ENCODE results near the gene NSD2.

NSD2 gene

DNA sequence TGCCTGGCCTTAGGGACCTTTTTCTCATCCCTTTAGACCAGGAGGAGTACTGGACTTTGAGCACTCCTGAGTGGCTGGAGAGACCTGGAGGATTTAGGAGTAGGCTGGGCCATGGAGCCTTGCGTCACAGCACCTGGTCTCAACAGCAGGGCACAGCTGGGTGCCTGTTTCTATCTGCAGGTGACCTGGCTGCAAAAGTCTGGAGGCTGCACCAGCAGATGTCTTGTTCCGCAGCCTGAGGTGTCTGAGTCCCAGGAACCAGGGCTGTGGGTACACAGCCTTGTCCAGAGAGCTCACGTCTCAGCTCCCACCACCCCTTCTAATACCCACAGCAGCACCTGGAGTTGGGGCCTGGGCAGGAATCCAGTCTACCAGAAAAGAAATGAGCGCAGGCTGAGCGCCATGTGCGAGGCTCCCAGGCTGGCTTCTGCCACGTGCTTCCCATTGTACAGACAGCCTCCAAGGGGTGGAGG is 5.0 kb upstream of the NSD2 start:
- peak; percentile 42 to 80 for DNase-seq

DNA sequence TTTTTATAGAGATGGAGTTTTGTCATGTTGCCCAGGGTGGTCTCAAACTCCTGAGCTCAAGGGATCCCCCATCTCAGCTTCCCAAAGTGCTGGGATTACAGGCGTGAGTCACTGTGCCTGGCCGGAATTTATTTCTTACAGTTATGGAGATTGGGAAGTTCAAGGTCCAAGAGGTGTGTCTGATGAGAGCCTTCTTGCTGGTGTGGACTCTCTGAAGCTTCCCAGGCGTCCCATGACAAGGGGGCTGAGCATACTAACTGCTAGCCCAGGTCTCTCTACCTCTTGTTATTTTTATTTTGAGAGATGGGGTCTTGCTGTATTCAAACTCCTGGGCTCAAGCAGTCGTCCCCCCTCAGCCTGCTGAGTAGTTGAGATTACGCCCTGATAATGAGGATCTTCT is 2.9 kb upstream of the NSD2 start:
- no peak for DNase-seq

DNA sequence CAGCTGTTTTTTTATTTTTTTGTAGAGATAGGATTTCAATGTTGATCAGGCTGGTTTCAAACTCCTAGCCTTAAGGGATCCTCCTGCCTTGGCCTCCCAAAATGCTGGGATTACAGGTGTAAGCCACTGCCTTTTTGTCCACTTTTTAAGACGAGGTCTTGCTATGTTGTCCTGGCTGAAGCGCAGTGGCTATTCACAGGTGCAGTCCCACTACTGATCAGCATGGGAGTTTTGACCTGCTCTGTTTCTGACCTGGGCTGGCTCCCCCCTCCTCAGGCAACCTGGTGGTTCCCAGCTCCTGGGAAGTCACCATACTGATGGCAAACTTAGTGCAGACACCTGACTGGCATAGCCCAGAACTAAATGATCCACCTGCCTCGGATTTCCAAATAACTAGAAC is 2.3 kb upstream of the NSD2 start:
- DNase-seq, result no peak

DNA sequence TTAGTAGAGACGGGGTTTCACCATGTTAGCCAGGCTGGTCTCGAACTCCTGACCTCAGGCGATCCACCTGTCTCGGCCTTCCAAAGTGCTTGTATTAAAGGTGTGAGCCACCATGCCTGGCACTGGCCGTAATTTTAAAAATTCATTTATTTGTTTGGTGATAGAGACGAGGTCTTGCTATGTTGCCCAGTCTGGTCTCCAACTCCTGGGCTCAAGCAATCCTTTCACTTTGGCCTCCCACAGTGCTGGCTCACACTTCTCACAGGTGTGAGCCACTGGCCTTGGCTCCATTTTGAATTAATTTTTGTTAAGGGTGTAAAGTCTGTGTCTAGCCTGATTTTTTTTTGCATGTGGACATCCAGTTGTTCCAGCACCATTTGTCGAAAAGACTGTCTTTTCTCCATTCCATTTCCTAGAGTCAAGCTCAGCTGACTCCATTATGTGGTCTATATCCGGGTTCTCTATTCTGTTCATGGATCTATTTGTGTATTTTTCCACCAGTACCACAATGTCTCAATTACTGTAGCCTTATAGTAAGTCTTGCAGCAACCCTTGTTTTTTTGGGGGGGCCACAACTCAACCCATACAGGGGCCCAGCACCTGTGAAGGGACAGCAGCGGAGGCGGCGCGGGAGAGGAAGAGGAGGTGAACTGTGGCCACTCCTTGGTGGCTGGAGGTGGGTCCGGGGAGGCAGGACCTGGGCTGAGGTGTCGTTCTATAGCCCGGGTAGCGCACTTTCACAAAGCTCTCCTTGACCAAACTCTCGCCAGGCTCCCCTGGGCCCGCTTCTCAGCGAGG is 1.5 kb upstream of the NSD2 start:
- no peak for DNase-seq

DNA sequence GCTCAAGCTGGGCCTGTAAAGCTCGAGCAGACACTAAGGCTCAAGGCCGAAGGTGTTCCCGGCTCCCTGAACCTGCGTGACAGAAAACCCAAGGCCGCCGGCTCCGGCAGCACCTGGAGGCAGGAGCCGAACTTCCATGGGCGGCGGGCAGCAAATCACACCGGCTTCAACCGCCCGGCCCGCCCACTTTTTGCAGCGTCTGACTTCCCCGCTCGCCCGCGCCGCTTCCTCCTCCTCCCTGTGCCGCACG is 940 bp upstream of the NSD2 start:
- peak; percentile 89 to 90 for DNase-seq

DNA sequence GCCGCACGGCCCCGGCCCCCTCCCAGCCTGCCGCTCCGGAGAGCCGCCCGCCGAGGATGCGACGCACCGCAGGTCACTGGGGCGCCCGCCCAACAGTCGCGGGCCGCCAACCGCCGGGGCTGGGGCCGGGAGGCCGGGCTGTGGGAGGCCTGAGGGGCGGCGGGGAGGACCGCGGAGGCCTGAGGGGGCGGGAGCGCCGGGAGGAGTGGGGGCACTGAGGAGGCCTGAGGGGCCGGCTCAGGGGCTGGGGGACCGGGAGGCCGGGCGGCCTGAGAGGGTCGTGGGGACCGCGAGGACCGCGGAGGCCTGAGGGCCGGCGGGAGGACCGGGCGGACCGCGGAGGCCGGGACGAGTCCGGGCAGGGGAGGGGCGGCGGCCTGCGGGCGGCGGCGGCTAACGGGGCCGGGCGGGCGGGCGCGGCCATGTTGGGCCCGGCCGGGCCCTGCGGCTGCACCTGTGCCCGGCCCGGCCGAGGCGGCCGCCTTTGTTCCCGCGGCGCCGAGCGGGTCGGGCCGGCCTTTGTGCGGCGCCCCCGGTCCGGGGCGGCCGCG is 353 bp downstream of the NSD2 start:
- DNase-seq, result peak in 1 of 2 experiments; percentile 51

DNA sequence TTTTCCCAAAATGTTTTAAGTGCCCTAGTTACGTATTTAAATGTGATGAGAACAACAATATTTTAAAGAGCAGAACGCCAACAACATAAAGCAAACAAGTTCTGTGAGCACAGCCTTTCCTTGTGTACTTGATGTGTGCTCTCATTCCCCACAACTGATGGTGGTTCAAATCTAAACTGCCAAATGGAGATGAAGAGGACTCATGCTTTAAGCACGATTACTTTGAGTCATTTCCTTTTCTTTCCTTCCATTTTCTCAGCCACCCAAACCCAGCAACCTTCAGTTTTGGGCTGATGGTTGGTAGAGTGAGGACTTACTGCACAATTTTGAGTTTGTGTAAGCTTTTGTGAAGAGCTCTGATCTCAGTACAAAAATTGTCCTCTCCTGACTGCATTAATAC is 1.7 kb downstream of the NSD2 start:
- DNase-seq, result no peak

DNA sequence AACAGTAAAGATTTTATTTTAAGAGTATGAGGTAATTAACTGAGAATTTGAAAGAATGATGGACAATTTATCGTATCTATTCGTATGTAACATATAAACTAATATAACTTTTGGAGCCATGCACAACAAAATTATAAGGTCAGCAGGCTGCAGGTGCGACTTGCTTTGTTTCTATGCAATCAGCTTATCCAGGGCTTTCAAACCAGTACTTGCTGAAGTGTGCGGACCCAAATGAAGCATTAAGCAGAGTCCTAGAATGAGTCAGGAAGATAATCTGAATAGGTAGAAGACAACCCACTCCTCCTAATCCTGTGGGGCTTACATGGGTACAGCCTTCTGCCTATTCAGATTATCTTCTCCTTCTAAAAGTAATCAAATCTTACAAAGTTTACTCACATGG is 2.1 kb downstream of the NSD2 start:
- no peak for DNase-seq

DNA sequence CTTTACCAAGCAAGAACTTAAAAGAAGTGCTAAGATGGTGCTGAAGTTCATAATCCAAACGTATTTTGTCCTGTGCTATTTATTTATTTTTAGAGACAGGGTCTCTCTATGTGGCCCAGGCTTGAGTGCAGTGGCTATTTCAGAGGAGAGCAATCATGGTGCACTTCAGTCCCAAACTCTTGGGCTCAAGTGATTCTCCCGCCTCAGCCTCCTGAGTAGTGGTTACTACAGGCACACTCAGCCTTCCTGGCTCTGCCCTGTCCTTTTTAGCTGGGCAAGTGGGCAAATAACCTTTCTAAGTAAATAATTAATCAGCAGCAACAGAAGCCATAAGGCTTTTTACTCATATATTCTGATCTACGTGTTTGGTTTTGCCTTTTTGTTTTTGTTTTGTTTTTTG is 2.6 kb downstream of the NSD2 start:
- DNase-seq, result no peak

DNA sequence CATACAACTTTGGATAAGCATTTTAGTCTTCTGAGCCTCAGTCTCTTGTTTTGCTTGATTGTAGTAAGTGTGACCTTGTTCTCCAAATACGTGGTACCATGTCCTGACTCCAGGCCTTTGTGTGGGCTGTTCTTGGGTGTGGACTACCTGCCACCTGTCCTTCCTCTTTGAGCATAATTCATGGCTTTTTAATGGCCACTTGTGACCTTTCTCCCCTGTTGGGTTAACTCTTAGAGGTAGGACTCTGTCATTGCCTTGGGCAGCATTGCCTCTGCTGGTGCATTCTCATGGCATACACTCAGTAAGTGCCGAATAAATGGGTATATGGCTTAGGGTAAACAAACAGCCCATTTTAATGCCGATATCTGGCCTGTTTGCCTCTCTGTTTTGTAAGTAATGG is 3.0 kb downstream of the NSD2 start:
- DNase-seq, result no peak

DNA sequence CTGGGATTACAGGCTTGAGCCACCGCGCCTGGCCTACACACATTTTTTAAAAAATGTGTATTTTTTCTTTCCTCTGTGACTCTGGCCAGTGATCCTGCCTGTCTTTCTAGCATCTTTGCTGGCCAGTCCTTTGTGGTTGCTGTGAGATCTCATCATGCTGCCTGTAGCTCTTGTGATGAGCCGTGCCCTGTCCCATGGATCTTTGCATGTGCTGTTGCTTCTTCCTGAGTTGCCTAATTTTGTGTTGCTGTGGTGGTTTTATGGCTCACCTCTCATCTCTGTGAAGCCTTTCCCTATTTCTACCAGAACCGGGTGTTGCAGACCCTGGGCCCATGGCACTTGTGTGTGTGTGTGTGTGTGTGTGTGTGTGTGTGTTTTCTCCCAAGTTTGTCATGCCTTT is 8.3 kb downstream of the NSD2 start:
- DNase-seq, result no peak

DNA sequence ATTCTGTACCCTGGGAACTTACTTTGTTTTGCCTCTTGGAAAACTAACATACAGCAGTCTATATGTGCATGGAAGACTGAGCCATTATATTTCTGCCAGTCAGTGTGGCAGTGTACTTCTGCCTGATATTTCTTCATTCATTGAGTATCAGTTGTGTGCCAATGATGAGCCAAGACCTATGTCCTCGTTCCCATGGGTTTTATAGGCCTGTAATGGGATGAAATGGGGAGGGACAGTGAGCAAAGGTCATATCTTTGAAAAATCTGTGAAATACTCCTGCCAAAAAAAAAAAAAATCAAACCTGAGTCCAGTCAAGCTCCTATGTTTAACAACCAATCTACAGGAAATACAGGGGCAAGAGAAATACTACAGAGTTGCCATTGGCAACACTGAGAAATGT is 9.1 kb downstream of the NSD2 start:
- DNase-seq, result no peak

DNA sequence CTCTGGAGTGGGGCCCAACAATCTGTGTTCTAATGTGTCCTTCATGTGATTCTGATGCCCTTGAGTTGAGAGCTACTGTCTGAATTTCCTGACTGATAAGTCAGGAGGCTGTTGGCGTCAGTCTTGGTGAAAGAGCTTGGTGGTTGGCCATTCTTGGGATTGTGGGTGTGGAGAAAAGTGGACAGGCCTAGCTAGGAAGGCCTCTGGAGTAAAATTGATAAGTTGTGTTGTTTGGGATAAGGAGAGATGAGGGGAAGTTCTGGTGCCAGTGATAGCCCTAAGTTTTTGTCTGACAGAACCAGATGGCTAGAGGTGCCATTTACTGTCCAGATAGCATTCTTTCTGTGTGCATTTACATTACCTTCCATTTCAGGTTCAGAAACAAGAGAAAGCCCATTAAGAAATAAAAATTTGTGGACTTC is 11.7 kb downstream of the NSD2 start:
- DNase-seq, result no peak

DNA sequence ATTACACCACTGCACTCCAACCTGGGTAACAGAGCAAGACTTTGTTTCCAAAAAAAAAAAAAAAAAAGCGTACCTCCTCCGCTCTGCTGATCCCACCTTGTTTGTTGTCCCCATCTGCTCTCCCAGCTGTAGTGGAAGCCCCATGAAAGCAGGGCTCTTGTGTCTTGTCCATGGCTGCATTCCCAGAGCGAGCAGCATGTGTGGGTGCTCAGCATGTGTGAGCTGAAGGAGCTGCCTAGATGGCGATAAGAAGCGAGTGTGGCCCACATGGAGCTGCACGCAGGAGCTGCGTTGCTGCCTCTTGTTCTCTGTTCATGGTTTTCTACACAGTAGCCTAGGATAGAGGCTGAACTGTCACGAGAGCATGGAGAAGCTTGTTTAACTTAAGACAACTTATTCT is 12.4 kb downstream of the NSD2 start:
- DNase-seq, result no peak

DNA sequence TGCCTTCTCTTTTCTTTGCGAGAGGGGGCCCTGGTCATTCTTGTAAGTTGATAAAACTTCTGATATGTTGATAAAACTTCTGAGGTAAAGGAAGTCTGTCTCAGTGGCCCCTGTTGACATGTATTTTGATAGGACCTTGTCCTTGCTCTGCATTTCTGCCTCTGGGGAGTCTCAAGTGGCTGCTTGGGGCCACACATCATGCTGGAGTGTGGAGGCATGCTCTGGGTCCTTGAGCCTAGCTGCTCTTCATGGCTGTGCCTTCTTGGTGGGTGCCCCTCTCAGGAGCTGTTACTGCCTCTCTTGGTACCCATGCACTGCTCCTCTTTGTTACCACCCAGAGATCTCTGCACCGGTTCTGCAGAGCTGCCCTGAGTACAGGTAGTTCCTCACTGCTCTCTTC is 14.2 kb downstream of the NSD2 start:
- DNase-seq, result no peak

DNA sequence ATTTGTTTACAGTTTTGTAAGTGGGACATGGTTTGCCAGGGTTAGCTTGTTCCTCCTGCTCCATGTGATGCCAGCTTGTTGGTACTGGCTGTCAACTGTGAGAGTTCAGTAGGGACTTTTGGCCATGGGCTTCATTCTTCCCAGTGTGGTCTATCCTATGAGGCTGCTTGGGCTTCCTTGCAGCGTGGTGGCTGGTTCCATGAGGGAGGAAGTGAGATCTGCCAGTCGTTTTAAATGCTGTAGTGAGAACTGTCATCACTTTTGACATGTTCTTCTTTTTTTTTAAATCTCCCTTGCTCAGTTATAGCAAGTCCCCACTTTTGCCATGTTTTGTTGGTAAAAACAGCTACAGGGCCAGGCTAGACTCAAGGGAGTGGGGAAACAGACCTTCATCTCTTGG is 15.9 kb downstream of the NSD2 start:
- no peak for DNase-seq

DNA sequence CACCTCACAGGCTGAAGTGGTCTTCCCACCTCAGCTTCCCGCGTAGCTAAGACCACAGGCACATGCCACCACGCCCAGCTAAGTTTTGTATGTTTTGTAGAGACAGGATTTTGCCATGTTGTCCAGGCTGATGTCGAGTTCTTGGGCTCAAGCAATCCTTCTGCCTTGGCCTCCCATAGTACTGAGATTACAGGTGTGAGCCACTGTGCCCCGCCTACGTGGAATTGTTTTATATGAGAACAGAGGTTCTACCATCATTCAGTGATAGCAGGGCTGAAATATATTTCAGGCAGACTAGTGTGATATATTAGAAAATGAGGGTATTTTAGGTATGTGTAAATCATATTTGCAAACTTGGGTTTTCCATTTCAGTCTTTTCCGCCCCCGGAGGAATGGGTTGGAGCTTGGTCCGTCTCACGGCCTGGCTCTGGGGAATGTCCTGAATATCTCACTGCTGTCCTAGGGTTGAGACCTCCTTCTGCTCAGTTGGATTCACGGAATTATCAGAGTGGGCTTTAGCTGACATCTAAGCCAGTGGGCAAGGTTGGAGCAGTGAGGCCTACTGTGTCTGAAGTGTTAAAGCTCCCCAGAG is 19.9 kb downstream of the NSD2 start:
- no peak for DNase-seq

DNA sequence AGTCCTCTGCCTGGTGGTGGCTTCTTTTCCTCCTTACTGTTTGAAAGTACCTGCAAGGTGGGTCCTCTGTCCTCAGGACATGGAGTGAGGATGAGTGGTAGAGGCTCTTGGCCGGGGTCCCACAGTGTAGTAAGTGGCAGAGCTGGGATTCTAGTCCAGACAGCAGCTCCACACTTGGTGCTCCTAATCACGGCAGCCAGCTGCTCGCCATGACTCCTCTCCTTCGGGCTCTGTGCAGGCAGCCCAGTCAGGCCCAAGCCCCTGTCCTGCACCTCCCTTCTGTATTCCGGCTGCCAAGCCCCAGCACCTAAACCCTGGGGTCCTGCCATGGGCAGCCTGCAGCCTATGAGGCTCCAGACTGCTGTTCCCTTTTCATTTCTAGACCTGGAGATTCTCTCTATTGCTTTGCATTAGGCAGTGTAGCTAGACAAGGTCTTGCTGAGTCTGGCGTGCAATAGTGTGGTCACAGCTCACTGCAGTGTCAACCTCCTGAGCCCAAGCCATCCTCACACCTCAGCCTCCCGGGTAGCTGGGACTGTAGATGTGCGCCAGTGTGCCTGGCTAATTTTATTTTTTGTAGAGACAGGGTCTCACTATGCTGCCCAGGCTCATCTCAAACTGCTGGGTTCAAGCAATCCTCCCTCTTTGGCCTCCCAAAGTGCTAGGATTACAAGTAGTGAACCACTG is 24.9 kb downstream of the NSD2 start:
- no peak for DNase-seq

DNA sequence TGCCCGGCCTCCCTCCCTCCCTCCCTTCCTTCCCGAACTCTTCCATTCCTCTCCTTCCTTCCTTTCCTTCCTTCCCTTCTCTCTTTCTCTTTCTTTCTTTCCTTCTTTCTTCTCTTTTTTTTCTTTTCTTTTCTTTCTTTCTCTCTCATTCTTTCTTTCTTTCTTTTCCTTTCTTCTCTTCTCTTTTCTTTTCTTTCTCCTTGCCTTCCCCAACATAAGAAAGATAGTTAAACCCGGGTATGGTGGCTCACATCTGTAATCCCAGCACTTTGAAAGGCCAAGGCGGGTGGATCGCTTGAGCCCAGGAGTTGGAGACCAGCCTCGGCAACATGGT is 25.4 kb downstream of the NSD2 start:
- no peak for DNase-seq

DNA sequence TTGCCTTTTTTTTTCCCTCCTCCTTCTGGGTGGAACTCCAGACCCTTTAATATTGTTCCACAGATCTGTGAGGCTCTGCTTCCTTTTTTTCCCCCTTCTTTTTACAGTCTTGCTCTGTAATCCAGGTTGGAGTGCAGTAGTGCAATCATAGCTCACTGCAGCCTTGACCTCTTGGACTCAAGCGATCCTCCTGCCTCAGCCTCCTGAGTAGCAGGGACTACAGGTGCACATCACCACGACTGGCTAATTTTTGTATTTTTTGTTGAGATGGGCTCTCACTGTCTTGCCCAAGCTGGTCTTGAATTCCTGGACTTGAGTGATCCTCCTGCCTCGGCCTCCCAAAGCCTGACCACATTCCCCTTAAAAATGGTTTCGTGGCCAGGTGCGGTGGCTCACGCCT is 26.8 kb downstream of the NSD2 start:
- DNase-seq, result no peak

DNA sequence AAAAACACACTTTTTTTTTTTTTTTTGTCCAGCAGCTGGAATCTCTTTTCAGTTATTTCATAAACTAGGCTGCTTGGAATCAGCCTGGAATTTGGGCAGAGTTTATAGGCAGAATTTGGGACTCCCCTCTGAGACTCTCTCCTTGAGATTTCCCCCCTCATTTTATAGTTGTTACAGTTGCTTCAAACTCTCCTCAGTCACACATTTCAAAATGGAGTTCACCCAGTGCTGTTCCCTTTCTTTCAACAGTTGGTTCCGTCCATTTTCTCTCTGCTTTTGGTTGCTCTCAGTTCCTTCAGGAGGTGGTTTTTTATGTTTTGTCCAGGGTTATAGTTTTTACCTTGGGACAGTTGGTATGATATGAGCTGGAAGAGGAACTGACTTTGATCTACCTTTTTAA is 27.5 kb downstream of the NSD2 start:
- no peak for DNase-seq

DNA sequence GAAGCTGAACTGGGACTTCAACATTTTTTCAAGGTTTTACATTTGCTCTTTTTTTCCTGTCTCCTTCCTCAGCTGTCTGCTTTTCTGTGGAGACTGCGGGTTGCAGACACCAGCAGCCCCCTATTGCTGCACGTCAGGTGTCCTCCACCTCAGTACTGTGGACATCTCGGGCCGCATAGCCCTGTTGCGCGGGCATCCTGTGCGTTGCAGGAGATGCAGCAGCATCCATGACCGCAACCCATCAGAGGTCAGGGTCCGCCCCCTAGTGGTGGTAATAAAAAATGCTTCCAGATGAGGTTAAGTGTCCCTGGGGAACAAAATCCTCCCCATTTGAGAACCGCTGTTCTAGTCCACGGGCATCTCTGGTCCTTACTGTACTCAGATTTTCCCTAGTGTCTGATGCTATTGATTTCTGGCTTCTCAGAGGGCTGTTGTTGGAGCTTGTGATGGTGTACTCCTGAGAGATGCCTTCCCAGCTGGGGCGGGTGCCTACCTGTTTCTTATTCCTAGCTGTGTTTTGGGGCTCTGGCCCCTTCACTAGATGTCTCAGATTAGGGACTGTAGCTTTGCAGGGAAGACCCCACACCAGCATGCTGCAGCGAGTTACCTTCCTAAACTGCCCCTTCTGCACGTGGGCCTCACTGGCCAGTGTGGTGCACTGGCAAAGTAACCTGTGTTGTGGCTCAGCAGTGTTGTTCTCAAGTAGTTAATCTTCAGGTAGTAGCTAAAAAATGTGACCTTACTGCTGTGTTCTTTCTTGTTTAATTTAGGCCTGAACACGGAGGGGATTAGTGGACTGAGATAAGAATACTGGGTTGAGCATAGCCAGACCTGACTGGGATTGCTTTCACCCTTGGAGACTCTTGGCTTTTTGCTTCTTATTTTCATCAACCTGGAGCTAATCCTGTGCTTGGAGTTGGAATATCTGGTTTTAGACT is 28.2 kb downstream of the NSD2 start:
- peak; percentile 76 to 77 for DNase-seq

DNA sequence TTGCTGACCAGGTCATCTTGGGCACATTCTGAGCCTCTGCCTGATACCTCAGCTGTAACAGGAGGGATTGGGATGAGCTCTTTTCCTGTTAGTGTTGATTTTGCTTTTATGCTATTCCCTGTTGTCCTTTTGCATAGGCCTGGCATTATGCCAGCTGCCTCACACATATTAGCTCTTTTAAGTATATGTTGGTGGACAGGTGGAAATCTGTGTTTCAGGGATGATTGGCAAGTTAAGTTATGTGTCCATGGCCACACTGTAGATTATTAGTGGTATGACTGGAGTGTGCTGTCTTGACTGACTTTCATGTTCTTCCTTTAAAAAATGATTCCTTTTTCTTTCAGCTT is 28.9 kb downstream of the NSD2 start:
- peak; percentile 14 to 22 for DNase-seq
